HEK293 (cell line): ENCODE results near the gene ATP8A2.

Experiments used
- CTCF ChIA-PET: fragments of 350-600 bp; formaldehyde crosslinking; extraction: SDS; loops from one replicate; lab custom pipeline; 2021; ENCODE audit warnings: antibody characterized with exemption; lab: Yijun Ruan, JAX
- POLR2A ChIA-PET: fragments of 300-600 bp; formaldehyde crosslinking; extraction: SDS; loops from one replicate; lab custom pipeline; 2020; ENCODE audit warnings: antibody characterized with exemption, inconsistent platforms; lab: Yijun Ruan, JAX
- H3K27ac ChIP-seq: fragments of 200-500 bp; sonication (Bioruptor generic); 2 replicates; pipeline ENCODE4 v1.5.1; 2014; ENCODE audit warnings: low read depth, low read length, control low read depth, inconsistent platforms; ENCODE audit errors: extremely low read depth
- H3K36me3 ChIP-seq, 2 experiments: fragments of 200-500 bp in 1 of 2; sonication (Bioruptor generic) in 1 of 2; 1 replicate in 1 of 2; 2 replicates in 1 of 2; pipeline ENCODE4 v1.5.1; 2014 to 2017; ENCODE audit warnings: inconsistent platforms in 2 of 2, low read length in 2 of 2; ENCODE audit not compliant: control insufficient read depth in 2 of 2, insufficient read depth in 1 of 2
- H3K4me1 ChIP-seq: fragments of 200-500 bp; sonication (Bioruptor generic); 2 replicates; pipeline ENCODE4 v1.5.1; 2014; ENCODE audit warnings: mild to moderate bottlenecking, low read length, inconsistent platforms; ENCODE audit not compliant: control insufficient read depth, insufficient read depth
- H3K4me3 ChIP-seq: 2 replicates; pipeline ENCODE4 v1.5.1; 2011; ENCODE audit warnings: low read depth, mild to moderate bottlenecking, control low read depth, low read length, moderate library complexity
- H3K9me3 ChIP-seq: fragments of 200-500 bp; sonication (Bioruptor generic); 2 replicates; pipeline ENCODE4 v1.5.1; 2014; ENCODE audit warnings: low read depth, low read length, inconsistent platforms; ENCODE audit not compliant: control insufficient read depth, insufficient read depth
- HOXD13 ChIP-seq: sonication (generic); formaldehyde crosslinking; IDR thresholded peaks from 2 replicates; pipeline ENCODE4 v1.8.0; 2022; ENCODE audit warnings: missing genetic modification reagents, borderline replicate concordance
- MZF1 ChIP-seq: fragments of 450-650 bp; formaldehyde crosslinking; IDR thresholded peaks from 2 replicates; pipeline ENCODE4 v1.5.1; 2017; ENCODE audit warnings: missing biosample characterization, missing genetic modification characterization, borderline replicate concordance
- PRDM2 ChIP-seq: fragments of 450-650 bp; formaldehyde crosslinking; IDR thresholded peaks from 2 replicates; pipeline ENCODE4 v1.5.1; 2016; ENCODE audit warnings: missing biosample characterization, missing genetic modification characterization, borderline replicate concordance
- SP2 ChIP-seq: fragments of 450-650 bp; formaldehyde crosslinking; IDR thresholded peaks from 2 replicates; pipeline ENCODE4 v1.5.1; 2016; ENCODE audit warnings: missing biosample characterization, missing genetic modification characterization
- ZBTB11 ChIP-seq: fragments of 450-650 bp; formaldehyde crosslinking; conservative IDR thresholded peaks from 2 replicates; pipeline ENCODE4 v1.5.1; 2016; ENCODE audit warnings: low read depth, missing biosample characterization, missing genetic modification characterization
- ZFP41 ChIP-seq: fragments of 450-650 bp; formaldehyde crosslinking; IDR thresholded peaks from 2 replicates; pipeline ENCODE4 v1.5.1; 2016; ENCODE audit warnings: missing biosample characterization, missing genetic modification characterization, borderline replicate concordance
- ZNF132 ChIP-seq: fragments of 450-650 bp; formaldehyde crosslinking; IDR thresholded peaks from 2 replicates; pipeline ENCODE4 v1.5.1; 2017; ENCODE audit warnings: missing biosample characterization, missing genetic modification characterization, borderline replicate concordance
- ZNF248 ChIP-seq: fragments of 450-650 bp; formaldehyde crosslinking; IDR thresholded peaks from 2 replicates; pipeline ENCODE4 v1.5.1; 2017; ENCODE audit warnings: missing biosample characterization, missing genetic modification characterization
- ZNF266 ChIP-seq: fragments of 450-650 bp; formaldehyde crosslinking; IDR thresholded peaks from 2 replicates; pipeline ENCODE4 v1.5.1; 2016; ENCODE audit warnings: missing biosample characterization, missing genetic modification characterization, low read depth
- ZNF274 ChIP-seq, 2 experiments: fragments of 200-500 bp in 1 of 2; fragments of 450-650 bp in 1 of 2; sonication (Bioruptor generic) in 1 of 2; formaldehyde crosslinking in 1 of 2; IDR thresholded peaks; 2 replicates each; pipeline versions ENCODE4 v1.5.1 to v1.6.1; 2014 to 2016; ENCODE audit warnings: borderline replicate concordance in 1 of 2, inconsistent platforms in 1 of 2, low read length in 1 of 2, missing biosample characterization in 1 of 2, missing genetic modification characterization in 1 of 2
- ZNF302 ChIP-seq: fragments of 450-650 bp; formaldehyde crosslinking; IDR thresholded peaks from 2 replicates; pipeline ENCODE4 v1.5.1; 2016; ENCODE audit warnings: missing biosample characterization, missing genetic modification characterization, low read depth
- ZNF488 ChIP-seq: fragments of 450-650 bp; formaldehyde crosslinking; IDR thresholded peaks from 2 replicates; pipeline ENCODE4 v1.5.1; 2016; ENCODE audit warnings: missing biosample characterization, missing genetic modification characterization
- ZNF514 ChIP-seq: fragments of 450-650 bp; formaldehyde crosslinking; IDR thresholded peaks from 2 replicates; pipeline ENCODE4 v1.5.1; 2016; ENCODE audit warnings: missing biosample characterization, missing genetic modification characterization
- ZNF701 ChIP-seq: fragments of 450-650 bp; formaldehyde crosslinking; IDR thresholded peaks from 2 replicates; pipeline ENCODE4 v1.5.1; 2016; ENCODE audit warnings: missing biosample characterization, missing genetic modification characterization
- ZNF777 ChIP-seq: fragments of 450-650 bp; formaldehyde crosslinking; IDR thresholded peaks from 2 replicates; pipeline ENCODE4 v1.5.1; 2017; ENCODE audit warnings: missing biosample characterization, missing genetic modification characterization, borderline replicate concordance
- ZNF792 ChIP-seq: fragments of 450-650 bp; formaldehyde crosslinking; IDR thresholded peaks from 2 replicates; pipeline ENCODE4 v1.5.1; 2016; ENCODE audit warnings: missing biosample characterization, missing genetic modification characterization

ATP8A2 gene

GRCh38 chr13:26058704-26059103 lies 686.9 kb downstream of the ATP8A2 start:
- no peaks in the 10 kb centered on the region for H3K9me3 ChIP-seq
- H3K4me1 ChIP-seq, result no peaks in the 10 kb centered on the region
- ChIA-PET CTCF (interaction anchor here (1.0 kb wide), 1 partner anchor 484 kb away, joined by 4 read pairs; no protein-coding TSS in a partner anchor), POLR2A (no interaction called here)
- H3K36me3 ChIP-seq, result no peaks in the 10 kb centered on the region
- no peak for TF ChIP-seq HOXD13
- TF ChIP-seq ZNF777 (tag by site-specific recombination), result no peak
- no peak for TF ChIP-seq MZF1 (tag by site-specific recombination)
- TF ChIP-seq ZNF132 (tag by site-specific recombination), result no peak
- TF ChIP-seq ZNF701 (tag by site-specific recombination), result no peak
- TF ChIP-seq ZNF302, result no peak
- no peak for TF ChIP-seq PRDM2
- no peak for TF ChIP-seq ZNF792 (tag by site-specific recombination)
- no peak for TF ChIP-seq ZFP41 (tag by site-specific recombination)
- no peak for TF ChIP-seq ZNF266 (tag by site-specific recombination)
- TF ChIP-seq ZNF514, result no peak
- no peak for TF ChIP-seq ZNF488 (tag by site-specific recombination)
- no peak for TF ChIP-seq ZNF274 (IDR thresholded peaks at IDR 0.05; ENCODE audit: low read length)
- no peak for TF ChIP-seq ZNF274 (tag by site-specific recombination; IDR thresholded peaks at IDR 0.05; ENCODE audit: borderline replicate concordance)
- TF ChIP-seq ZBTB11 (tag by site-specific recombination), result no peak
- no peak for TF ChIP-seq SP2 (tag by site-specific recombination)
- no peak for TF ChIP-seq ZNF248 (tag by site-specific recombination)
- no peak overlapping the region for H3K4me3 ChIP-seq
- H3K27ac ChIP-seq, result no peak overlapping the region
